ENCODE results near the gene C3orf70.
"Not testable (repeated sequence)": the region's sequence is repeated elsewhere in the genome, so short reads cannot be mapped to it uniquely, and the experiment has no call there.

C3orf70 gene

DNA sequence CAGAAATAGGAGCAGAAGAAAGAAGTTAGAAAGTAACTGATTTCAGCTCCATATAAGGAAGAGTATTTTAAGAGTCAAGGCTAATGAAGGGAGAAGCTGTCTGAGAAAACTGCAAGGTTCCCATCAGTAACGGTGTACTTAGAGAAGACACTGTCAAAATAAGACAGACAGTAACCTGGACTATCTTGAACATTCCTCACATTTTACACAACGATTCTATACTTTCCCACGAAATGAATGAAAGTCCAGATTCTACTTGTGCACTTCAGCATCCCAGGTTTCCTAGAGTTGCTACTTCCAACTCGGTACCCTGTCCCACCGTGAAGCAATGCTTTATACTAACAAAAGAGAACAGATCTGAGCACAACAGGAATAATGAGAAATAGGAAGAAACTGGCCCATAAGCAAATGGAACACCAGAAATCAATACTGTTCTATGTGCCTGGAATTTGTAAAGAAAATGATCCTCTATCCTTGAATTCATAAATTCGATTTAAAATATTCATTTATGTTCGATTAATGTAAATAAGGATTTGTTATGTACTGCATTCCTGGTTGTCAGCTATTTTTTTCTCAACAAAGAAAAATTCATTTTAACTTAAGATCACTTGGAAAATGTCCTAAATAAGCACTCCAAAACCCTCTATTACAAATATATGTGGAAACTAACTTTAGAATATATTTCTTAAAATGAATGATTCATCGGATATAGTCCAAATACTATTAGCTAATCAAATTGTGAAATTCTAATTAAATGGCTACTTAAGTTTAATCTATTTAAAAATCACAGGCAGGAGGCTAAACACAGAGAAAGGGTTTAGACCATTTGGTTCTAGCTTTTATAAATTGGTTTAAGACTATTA, 1.5 kb downstream of the C3orf70 start:
- no peak for DNase-seq (ENCODE audit: extremely low read depth in 1 of 2, low read depth in 1 of 2)

DNA sequence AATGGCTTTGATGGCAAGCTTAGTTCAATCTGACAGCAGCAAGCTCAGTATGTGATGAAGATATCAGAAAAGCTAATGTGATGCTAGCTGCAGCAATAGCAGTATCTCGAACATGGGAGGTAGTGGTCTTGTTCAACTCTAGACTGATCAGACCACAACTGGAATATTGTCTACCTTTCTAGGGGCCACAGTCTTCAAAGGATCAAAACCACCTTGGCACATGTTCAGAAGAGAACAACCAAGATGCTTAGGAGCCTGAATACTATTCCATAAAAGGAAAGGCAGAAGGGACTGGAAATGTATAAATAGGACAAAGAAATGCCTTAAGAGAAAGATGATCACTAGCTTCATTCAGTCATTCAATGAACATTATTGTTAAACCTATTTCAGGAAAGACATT, 2.3 kb downstream of the C3orf70 start:
- no peak for DNase-seq (ENCODE audit: extremely low read depth in 1 of 2, low read depth in 1 of 2)

- DNase-seq (ENCODE audit: extremely low read depth in 1 of 2, low read depth in 1 of 2): no peak
These were observed 3.3 kb downstream of the C3orf70 start for GRCh38 chr3:185149591-185149990.

DNA sequence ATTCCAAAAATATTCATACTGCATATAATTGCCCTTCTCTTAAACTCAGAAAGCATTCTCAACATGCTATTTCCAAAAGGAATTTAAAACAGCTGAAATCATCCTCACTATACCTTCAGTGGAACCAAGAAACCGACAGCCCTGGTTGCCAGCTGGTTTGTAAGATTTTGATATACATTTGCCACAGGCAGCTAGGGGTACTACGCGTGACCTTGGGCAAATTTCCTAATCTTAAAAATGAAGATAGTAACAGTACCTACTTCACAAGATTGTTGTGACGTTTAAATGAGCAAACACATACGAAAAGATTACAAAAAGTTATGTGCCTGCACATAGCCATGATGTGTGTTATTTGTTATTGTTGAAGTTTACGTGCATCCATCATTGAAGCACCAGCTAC, 7.3 kb downstream of the C3orf70 start:
- no peak for DNase-seq (ENCODE audit: extremely low read depth in 1 of 2, low read depth in 1 of 2)

DNA sequence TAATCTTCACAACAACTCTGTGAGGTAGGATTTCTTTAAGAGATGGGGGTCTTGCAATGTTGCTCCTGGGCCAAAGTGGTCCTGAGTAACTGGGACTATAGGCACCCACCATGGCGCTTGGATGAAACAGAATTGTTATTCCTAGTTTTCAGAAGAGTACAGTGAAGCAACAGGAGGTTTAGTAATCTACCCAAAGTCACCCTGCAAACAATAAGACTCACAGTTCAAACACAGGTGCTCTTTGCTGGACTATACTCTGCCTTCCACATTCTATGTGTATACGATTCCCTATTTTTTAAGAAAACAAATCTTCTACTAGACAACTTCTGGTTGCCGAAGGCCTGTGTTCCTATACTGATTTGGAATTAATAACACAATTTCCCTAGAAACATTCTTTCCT, 8.1 kb downstream of the C3orf70 start:
- no peak for DNase-seq (ENCODE audit: extremely low read depth in 1 of 2, low read depth in 1 of 2)

- no peak for DNase-seq (ENCODE audit: extremely low read depth in 1 of 2, low read depth in 1 of 2)
These were observed 15.0 kb downstream of the C3orf70 start for GRCh38 chr3:185137821-185138220.

DNA sequence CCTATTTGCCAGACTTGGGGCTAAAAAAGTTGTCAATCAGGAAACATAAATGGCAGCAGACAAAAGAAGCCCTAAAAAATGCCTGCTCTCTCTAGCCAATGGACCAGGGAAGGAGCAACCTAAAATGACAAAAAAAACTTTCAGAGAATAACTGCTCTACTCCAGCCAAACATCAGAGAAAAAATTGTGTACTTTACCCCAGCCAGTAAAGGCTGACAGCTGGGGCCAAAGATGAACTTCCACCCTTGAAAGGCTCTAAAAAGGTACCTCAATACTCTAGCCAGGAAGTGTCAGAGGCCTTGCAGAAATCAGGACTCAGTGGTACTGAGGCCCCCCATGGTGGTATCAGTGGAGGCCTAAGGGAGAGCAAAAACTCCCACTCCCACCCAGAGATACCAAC, 18.4 kb downstream of the C3orf70 start:
- DNase-seq (ENCODE audit: extremely low read depth in 1 of 2, low read depth in 1 of 2): no peak

DNA sequence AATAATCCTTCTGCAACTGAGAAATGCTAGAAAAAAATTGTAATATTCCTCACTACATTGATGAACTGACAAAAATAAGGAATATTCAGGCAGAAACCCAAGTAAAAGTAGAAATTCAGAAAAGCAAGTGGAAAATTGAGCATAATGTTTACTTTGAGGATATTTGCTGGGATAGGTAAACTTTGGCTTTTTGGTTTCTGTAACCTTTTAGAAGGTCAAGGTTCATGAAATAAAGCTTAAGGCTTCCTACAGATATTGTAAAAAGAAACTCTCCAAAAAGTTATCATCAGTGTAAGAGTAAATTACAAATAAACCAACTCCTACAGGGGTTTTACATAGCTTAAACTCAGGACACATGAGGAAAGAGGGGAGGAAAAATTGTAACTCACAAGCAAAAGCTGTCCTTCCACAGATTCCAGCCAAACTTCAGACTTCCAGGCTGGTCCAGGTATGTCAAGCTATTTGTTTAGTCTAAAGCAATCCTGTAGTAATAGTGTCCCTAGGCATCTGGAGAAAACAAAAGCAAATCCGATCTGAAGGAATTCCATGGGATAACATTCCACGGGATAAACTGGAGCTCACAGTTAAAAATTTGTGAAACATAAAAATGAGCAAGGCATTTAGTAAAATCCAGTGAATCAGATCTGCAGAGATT, 21.1 kb downstream of the C3orf70 start:
- DNase-seq (ENCODE audit: extremely low read depth in 1 of 2, low read depth in 1 of 2): no peak

GRCh38 chr3:185129083-185129482, 23.8 kb downstream of the C3orf70 start:
- no peak for DNase-seq (ENCODE audit: extremely low read depth in 1 of 2, low read depth in 1 of 2)

DNA sequence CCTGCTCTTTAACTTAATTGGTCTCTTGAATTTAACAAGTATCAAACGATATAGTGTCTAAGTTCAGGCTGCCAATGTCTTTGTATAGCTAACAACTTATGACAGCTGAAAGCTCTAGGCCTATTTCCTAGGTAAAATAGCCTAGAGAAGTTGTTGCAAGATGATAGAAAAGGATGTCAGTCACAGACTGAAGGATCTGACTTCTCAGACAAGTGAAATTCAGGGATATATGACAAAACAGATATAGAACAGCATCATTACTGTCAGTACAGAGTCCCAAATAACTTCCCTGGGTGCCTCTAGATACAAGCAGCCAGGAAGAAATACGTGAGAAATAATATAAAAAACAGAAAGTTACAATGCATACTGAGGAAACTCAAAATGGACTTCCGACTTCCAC, 26.7 kb downstream of the C3orf70 start:
- no peak for DNase-seq (ENCODE audit: extremely low read depth in 1 of 2, low read depth in 1 of 2)

- no peak for DNase-seq (ENCODE audit: extremely low read depth in 1 of 2, low read depth in 1 of 2)
These were observed 32.7 kb downstream of the C3orf70 start for GRCh38 chr3:185120126-185120525.

DNA sequence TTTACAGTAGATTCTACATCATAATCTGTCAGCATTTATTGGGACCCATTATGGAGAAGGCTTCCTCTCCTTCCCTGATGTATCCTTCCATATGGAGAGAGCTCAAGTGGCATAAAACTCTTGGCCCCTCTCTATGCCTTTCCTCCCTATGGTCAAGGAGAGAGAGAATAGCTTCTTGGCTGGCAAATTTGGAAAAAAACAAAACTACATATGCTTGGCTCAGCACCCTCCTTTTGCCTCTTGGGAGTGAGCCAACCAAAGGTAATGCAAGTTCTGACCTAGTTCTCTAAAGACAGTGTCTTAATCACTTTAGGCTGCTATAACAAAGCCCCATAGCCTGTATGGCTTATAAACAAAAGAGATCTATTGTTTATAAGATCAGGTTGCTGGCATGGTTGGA, 37.5 kb downstream of the C3orf70 start:
- DNase-seq (ENCODE audit: extremely low read depth in 1 of 2, low read depth in 1 of 2): no peak

DNA sequence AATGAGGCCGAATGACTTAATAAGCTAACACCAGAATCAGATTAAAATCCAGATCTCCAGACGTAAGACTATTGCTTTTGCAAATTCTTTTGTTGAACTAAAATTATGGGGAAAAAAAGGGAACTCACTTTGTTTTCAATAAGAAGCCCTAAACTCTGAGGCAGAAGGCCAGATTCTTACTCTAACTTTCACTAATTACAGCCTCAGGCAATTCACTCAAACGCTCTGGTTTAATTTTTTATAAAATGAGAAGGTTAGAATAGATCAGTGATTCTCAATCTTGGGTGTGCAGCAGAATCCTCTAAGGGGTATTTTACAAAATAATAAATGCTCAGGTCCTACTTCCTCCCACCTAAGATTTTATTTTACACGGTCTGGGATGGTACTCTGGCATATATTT, 38.1 kb downstream of the C3orf70 start:
- no peak for DNase-seq (ENCODE audit: extremely low read depth in 1 of 2, low read depth in 1 of 2)

GRCh38 chr3:185112186-185112585, 40.7 kb downstream of the C3orf70 start:
- no peak for DNase-seq (ENCODE audit: extremely low read depth in 1 of 2, low read depth in 1 of 2)

GRCh38 chr3:185109012-185109411, 43.8 kb downstream of the C3orf70 start:
- DNase-seq (ENCODE audit: extremely low read depth in 1 of 2, low read depth in 1 of 2): not testable (repeated sequence)

DNA sequence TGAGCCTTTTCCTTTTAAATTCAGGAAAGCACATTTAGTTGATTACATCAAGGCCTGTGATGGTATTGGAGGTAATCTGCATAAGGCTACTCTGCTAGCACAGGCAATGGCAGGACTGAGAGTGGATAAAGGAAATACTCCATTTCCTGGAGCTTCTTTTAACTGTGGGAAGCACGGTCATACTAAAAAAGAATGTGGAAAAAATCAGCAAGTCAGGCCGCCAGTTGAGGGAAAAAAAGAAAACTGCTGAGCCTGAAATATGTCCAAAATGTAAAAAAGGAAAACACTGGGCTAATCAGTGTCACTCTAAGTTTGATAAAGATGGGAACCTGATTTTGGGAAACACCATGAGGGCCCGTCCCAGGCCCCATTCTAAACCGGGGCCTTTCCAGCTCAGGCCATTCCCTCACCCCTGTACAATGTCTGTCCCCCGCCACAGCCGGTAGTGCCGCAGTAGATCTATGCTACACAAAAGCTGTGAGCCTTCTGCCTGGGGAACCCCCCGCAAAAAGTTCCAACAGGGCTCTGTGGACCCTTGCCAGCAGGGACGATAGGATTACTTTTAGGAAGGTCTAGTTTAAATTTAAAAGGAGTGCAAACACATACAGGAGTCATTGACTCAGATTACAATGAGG, 46.5 kb downstream of the C3orf70 start:
- DNase-seq (ENCODE audit: extremely low read depth in 1 of 2, low read depth in 1 of 2): not testable (repeated sequence)

GRCh38 chr3:185103359-185104127, 49.3 kb downstream of the C3orf70 start:
- no peak for DNase-seq (ENCODE audit: extremely low read depth in 1 of 2, low read depth in 1 of 2)

DNA sequence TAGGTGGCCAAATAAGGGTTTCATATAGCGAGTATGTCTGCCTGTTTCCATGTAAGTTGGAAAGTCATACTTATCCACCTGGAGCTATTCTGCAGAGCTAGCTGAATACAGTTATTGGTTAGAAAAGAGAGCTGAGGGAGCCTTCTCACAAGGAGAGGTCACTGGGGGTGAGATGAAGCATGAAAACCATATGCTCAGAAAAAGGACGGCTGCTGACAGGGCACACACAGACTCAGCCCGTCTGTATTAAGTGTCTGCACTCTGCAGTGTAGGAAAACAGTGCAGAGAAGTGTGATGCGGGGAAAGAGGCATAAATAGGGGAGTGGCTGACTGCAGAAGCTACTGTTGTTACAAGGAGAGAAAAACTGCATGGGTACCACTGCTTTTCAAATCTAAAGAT, 58.2 kb downstream of the C3orf70 start:
- no peak for DNase-seq (ENCODE audit: extremely low read depth in 1 of 2, low read depth in 1 of 2)

DNA sequence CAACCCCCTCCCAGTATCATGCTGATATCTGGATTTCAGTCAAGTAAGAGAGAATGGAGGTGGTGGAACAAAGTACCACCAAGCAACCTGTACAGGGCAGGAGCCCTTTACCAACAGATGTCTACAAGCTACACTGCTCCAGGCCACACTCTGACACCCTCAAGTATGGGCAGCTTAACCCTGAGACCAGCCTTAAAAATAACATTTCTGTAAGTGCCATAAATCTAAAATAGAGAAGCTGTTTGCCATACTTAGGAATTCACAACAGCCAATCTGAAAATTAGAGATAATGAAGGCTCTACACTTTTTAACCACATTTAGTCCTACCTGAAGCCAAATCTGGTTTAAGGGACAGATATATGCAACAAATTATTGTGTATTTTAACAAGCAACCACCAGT, 59.7 kb downstream of the C3orf70 start:
- DNase-seq (ENCODE audit: extremely low read depth in 1 of 2, low read depth in 1 of 2): no peak

DNA sequence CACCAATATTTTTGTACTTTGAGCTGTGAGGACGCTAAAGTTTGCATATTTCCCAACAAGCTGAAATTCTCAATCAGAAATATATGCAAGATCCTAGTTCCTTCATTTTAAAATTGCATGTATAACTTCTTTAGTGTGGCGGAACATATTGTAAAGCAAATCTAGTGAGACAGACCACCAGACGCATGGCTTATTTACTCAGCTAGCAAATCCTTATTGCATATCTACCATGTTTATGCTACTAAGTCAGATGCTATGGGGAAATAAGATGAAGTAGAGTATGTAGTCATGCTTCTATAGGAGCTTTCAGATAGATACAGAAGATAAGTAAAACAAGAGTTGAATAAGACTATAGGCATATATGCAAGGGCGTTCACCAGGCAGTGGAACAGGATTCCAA, 62.0 kb downstream of the C3orf70 start:
- DNase-seq (ENCODE audit: extremely low read depth in 1 of 2, low read depth in 1 of 2): no peak

- no peak for DNase-seq (ENCODE audit: extremely low read depth in 1 of 2, low read depth in 1 of 2)
These were observed 63.1 kb downstream of the C3orf70 start for GRCh38 chr3:185089751-185090150.
